ENCODE measurements around the gene CBFB.
A peak's percentile ranks its signal among the peaks of the same experiment; 100 is the strongest.
"Not testable (repeated sequence)": the region's sequence is repeated elsewhere in the genome, so short reads cannot be mapped to it uniquely, and the experiment has no call there.

The CBFB gene

GRCh38 chr16:67030221-67030962, 1.4 kb downstream of the CBFB start:
- Histone ChIP-seq H3K4me1 (ENCODE audit: control insufficient read depth, insufficient read depth, low read length) (peaks cover 31% of the 10 kb centered on the region), H3K9me3 (replicated peaks; ENCODE audit: low read length) (no peaks in the 10 kb centered on the region), H3K9ac (ENCODE audit: low read depth, low read length) (peak overlapping the region; percentile 98), H3K27me3 (ENCODE audit: control insufficient read depth, insufficient read depth, low read length) (no peaks in the 10 kb centered on the region), H3K4me2 (ENCODE audit: low read length) (peak overlapping the region; percentile 85), H3K36me3 (ENCODE audit: insufficient read depth, low read length) (peaks cover 15% of the 10 kb centered on the region), H3K4me3 (ENCODE audit: low read length) (peak overlapping the region; percentile 84)

DNA sequence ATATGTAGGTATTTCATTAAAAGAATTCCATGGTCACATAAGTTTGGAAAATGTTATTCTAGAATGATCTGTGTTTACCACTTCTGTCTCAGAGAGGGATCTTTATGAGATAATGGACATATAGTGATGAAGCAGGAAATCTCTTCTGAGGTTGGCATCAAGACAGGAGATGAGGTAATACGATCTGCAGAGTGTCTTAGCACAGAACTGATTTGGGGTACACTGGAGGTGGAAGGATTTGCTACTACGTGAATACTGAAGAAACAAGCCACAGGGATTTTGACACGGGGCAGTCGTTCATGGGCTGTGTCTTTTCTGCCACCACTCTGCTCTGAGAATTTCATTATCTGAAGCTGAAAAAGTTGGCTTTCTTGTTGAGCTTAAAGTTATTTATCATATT, 5.5 kb downstream of the CBFB start:
- Histone ChIP-seq H3K9ac (ENCODE audit: low read depth, low read length) (no peak overlapping the region), H3K36me3 (ENCODE audit: insufficient read depth, low read length) (peaks cover 31% of the 10 kb centered on the region), H3K27me3 (ENCODE audit: control insufficient read depth, insufficient read depth, low read length) (no peaks in the 10 kb centered on the region), H3K4me2 (ENCODE audit: low read length) (peak overlapping the region; percentile 37), H3K4me3 (ENCODE audit: low read length) (no peak overlapping the region), H3K9me3 (replicated peaks; ENCODE audit: low read length) (no peaks in the 10 kb centered on the region), H3K4me1 (ENCODE audit: control insufficient read depth, insufficient read depth, low read length) (peaks cover 33% of the 10 kb centered on the region)

- peaks cover 39% of the 10 kb centered on the region for H3K36me3 ChIP-seq (ENCODE audit: insufficient read depth, low read length)
- H3K9ac ChIP-seq (ENCODE audit: low read depth, low read length), result no peak overlapping the region
- no peaks in the 10 kb centered on the region for H3K9me3 ChIP-seq (replicated peaks; ENCODE audit: low read length)
- H3K4me3 ChIP-seq (ENCODE audit: low read length), result no peak overlapping the region
- H3K4me1 ChIP-seq (ENCODE audit: control insufficient read depth, insufficient read depth, low read length), result peaks cover 34% of the 10 kb centered on the region
- no peak overlapping the region for H3K4me2 ChIP-seq (ENCODE audit: low read length)
- H3K27me3 ChIP-seq (ENCODE audit: control insufficient read depth, insufficient read depth, low read length), result no peaks in the 10 kb centered on the region
Observed at GRCh38 chr16:67035364-67035763, 6.4 kb downstream of the CBFB start.

DNA sequence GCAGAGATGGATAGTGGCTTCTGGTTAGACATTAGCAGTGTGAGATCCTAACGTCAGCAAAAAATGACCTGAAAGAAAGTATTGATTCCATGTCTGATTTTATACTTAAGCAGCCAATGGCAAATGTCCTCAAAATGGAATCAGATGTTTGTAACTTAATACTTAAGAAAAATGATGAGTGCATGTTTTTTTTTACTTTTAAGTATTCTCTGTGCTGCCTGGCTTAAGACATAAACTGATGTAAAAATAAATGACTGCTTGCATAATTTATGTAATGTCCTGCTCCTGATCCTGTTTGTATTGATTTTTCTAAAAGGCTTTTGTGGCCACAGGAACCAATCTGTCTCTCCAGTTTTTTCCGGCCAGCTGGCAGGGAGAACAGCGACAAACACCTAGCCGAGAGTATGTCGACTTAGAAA, 7.4 kb downstream of the CBFB start:
- Histone ChIP-seq H3K27me3 (ENCODE audit: control insufficient read depth, insufficient read depth, low read length) (no peaks in the 10 kb centered on the region), H3K36me3 (ENCODE audit: insufficient read depth, low read length) (peaks cover 49% of the 10 kb centered on the region), H3K9me3 (replicated peaks; ENCODE audit: low read length) (no peaks in the 10 kb centered on the region), H3K4me3 (ENCODE audit: low read length) (no peak overlapping the region), H3K9ac (ENCODE audit: low read depth, low read length) (no peak overlapping the region), H3K4me1 (ENCODE audit: control insufficient read depth, insufficient read depth, low read length) (peaks cover 40% of the 10 kb centered on the region), H3K4me2 (ENCODE audit: low read length) (peak overlapping the region; percentile 3)

GRCh38 chr16:67039260-67040020, 10.5 kb downstream of the CBFB start:
- no peaks in the 10 kb centered on the region for H3K9me3 ChIP-seq (replicated peaks; ENCODE audit: low read length)
- no peak overlapping the region for H3K9ac ChIP-seq (ENCODE audit: low read depth, low read length)
- no peak overlapping the region for H3K4me3 ChIP-seq (ENCODE audit: low read length)
- H3K4me2 ChIP-seq (ENCODE audit: low read length), result no peak overlapping the region
- H3K4me1 ChIP-seq (ENCODE audit: control insufficient read depth, insufficient read depth, low read length), result peaks cover 27% of the 10 kb centered on the region
- no peaks in the 10 kb centered on the region for H3K27me3 ChIP-seq (ENCODE audit: control insufficient read depth, insufficient read depth, low read length)
- peaks cover 46% of the 10 kb centered on the region for H3K36me3 ChIP-seq (ENCODE audit: insufficient read depth, low read length)

- no peaks in the 10 kb centered on the region for H3K27me3 ChIP-seq (ENCODE audit: control insufficient read depth, insufficient read depth, low read length)
- no peak overlapping the region for H3K9ac ChIP-seq (ENCODE audit: low read depth, low read length)
- no peak overlapping the region for H3K4me2 ChIP-seq (ENCODE audit: low read length)
- no peaks in the 10 kb centered on the region for H3K9me3 ChIP-seq (replicated peaks; ENCODE audit: low read length)
- no peak overlapping the region for H3K4me3 ChIP-seq (ENCODE audit: low read length)
- peaks cover 46% of the 10 kb centered on the region for H3K36me3 ChIP-seq (ENCODE audit: insufficient read depth, low read length)
- H3K4me1 ChIP-seq (ENCODE audit: control insufficient read depth, insufficient read depth, low read length), result peaks cover 22% of the 10 kb centered on the region
Observed at GRCh38 chr16:67040166-67040565, 11.2 kb downstream of the CBFB start.

DNA sequence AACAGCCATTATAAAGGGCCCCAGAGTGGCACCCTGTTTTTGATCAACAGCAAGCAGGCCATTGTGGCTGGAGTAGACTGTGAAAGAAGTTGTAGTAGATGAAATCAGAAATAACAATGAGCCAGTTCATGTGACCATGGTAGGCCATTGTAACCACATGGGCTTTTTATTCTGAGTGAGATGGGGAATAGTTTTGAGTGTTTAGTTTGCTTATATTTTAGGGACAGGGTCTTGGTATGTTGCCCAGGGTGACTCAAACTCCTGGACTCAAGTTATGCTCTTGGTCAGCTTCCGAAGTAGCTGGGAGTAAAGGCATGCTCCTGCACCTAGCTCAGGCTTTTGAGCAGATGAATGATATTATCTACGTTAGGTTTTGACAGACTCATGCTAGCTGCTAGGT, 12.0 kb downstream of the CBFB start:
- Histone ChIP-seq H3K27me3 (ENCODE audit: control insufficient read depth, insufficient read depth, low read length) (no peaks in the 10 kb centered on the region), H3K9me3 (replicated peaks; ENCODE audit: low read length) (no peaks in the 10 kb centered on the region), H3K4me2 (ENCODE audit: low read length) (no peak overlapping the region), H3K4me3 (ENCODE audit: low read length) (no peak overlapping the region), H3K9ac (ENCODE audit: low read depth, low read length) (no peak overlapping the region), H3K36me3 (ENCODE audit: insufficient read depth, low read length) (peaks cover 46% of the 10 kb centered on the region), H3K4me1 (ENCODE audit: control insufficient read depth, insufficient read depth, low read length) (peaks cover 19% of the 10 kb centered on the region)

- peaks cover 49% of the 10 kb centered on the region for H3K36me3 ChIP-seq (ENCODE audit: insufficient read depth, low read length)
- not testable (repeated sequence) for H3K4me2 ChIP-seq (ENCODE audit: low read length); H3K4me3 ChIP-seq (ENCODE audit: low read length); H3K27me3 ChIP-seq (ENCODE audit: control insufficient read depth, insufficient read depth, low read length); H3K9ac ChIP-seq (ENCODE audit: low read depth, low read length); H3K9me3 ChIP-seq (replicated peaks; ENCODE audit: low read length)
- H3K4me1 ChIP-seq (ENCODE audit: control insufficient read depth, insufficient read depth, low read length), result peaks cover 13% of the 10 kb centered on the region
Observed at GRCh38 chr16:67041520-67041919, 12.6 kb downstream of the CBFB start.

- Histone ChIP-seq H3K4me2 (ENCODE audit: low read length) (no peak overlapping the region), H3K9me3 (replicated peaks; ENCODE audit: low read length) (no peaks in the 10 kb centered on the region), H3K4me1 (ENCODE audit: control insufficient read depth, insufficient read depth, low read length) (peaks cover 11% of the 10 kb centered on the region), H3K9ac (ENCODE audit: low read depth, low read length) (no peak overlapping the region), H3K4me3 (ENCODE audit: low read length) (no peak overlapping the region), H3K36me3 (ENCODE audit: insufficient read depth, low read length) (peaks cover 42% of the 10 kb centered on the region), H3K27me3 (ENCODE audit: control insufficient read depth, insufficient read depth, low read length) (no peaks in the 10 kb centered on the region)
Observed at GRCh38 chr16:67043420-67043819, 14.5 kb downstream of the CBFB start.

GRCh38 chr16:67050796-67051195, 21.8 kb downstream of the CBFB start:
- no peaks in the 10 kb centered on the region for H3K27me3 ChIP-seq (ENCODE audit: control insufficient read depth, insufficient read depth, low read length)
- no peak overlapping the region for H3K4me3 ChIP-seq (ENCODE audit: low read length)
- H3K4me2 ChIP-seq (ENCODE audit: low read length), result no peak overlapping the region
- H3K9ac ChIP-seq (ENCODE audit: low read depth, low read length), result no peak overlapping the region
- H3K9me3 ChIP-seq (replicated peaks; ENCODE audit: low read length), result no peaks in the 10 kb centered on the region
- peaks cover 14% of the 10 kb centered on the region for H3K4me1 ChIP-seq (ENCODE audit: control insufficient read depth, insufficient read depth, low read length)
- H3K36me3 ChIP-seq (ENCODE audit: insufficient read depth, low read length), result peaks cover 19% of the 10 kb centered on the region

DNA sequence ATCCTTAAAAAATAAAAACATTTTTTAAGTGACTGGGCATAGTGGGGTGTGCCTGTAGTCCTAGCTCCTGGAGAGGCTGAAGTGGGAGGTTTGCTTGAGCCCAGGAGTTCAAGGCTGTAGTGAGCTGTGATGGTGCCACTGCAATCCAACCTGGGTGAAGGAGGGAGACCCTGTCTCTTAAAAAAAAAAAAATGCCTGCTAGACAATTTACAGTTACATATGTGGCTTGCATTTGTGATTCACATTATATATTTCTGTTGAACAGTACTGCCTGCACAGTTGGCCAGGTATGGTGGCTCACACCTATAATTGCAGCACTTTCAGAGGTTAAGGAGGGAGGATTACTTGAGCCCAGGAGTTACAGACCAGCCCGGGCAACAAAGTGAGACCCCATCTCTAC, 23.4 kb downstream of the CBFB start:
- H3K9me3 ChIP-seq (replicated peaks; ENCODE audit: low read length), result no peaks in the 10 kb centered on the region
- peaks cover 15% of the 10 kb centered on the region for H3K36me3 ChIP-seq (ENCODE audit: insufficient read depth, low read length)
- peaks cover 28% of the 10 kb centered on the region for H3K4me1 ChIP-seq (ENCODE audit: control insufficient read depth, insufficient read depth, low read length)
- no peak overlapping the region for H3K4me2 ChIP-seq (ENCODE audit: low read length)
- H3K4me3 ChIP-seq (ENCODE audit: low read length), result no peak overlapping the region
- H3K9ac ChIP-seq (ENCODE audit: low read depth, low read length), result no peak overlapping the region
- H3K27me3 ChIP-seq (ENCODE audit: control insufficient read depth, insufficient read depth, low read length), result no peaks in the 10 kb centered on the region

Measured in skeletal muscle satellite cell (primary cell).